Measurements from ENCODE around the gene LCE3E.

Gene LCE3E

GRCh38 chr1:152516082-152516481, 50.5 kb downstream of the LCE3E start:
- DNase-seq (ENCODE audit: low spot score) = no peak

Small RNAs within 50 kb of the gene (small RNA-seq; reads per million reads assigned to genes)
- gene LCE3B = 0 reads per million in 2 experiments
